CD14-positive monocyte (primary cell): ENCODE results near the gene HLA-DOA. TPM values are rescaled to one million over a fixed set of nuclear protein-coding genes. Genes with fewer than 3 reads are reported as not detected.
A peak's percentile ranks its signal among the peaks of the same experiment; 100 is the strongest.

Experiments
- DNase-seq, 3 donors: peaks; one replicate each; pipeline ENCODE4 v3.0.0-alpha.2; 2011 to 2022
- H2AFZ ChIP-seq: 2 replicates; pipeline ENCODE4 v1.6.0; 2012; ENCODE audit warnings: mild to moderate bottlenecking, low read depth, low read length, inconsistent platforms; ENCODE audit not compliant: insufficient read depth, poor library complexity, severe bottlenecking
- H3K27ac ChIP-seq, 2 donors: 1 replicate in 1 of 2; 2 replicates in 1 of 2; pipeline ENCODE4 v1.5.1; 2012 to 2013; ENCODE audit warnings: low read length in 2 of 2, control low read depth in 1 of 2, inconsistent platforms in 1 of 2, low read depth in 1 of 2, mild to moderate bottlenecking in 1 of 2
- H3K27me3 ChIP-seq, 2 donors: one replicate each; pipeline versions ENCODE4 v1.6.0 to v1.6.1; 2011 to 2013; ENCODE audit warnings: low read length in 2 of 2; ENCODE audit not compliant: control insufficient read depth in 2 of 2, insufficient read depth in 2 of 2
- H3K36me3 ChIP-seq, 2 donors: replicated peaks in 1 of 2; 1 replicate in 1 of 2; 2 replicates in 1 of 2; pipeline versions ENCODE4 v1.5.1 to v1.6.1; 2012 to 2013; ENCODE audit warnings: low read length in 2 of 2, control low read depth in 1 of 2, inconsistent platforms in 1 of 2, mild to moderate bottlenecking in 1 of 2; ENCODE audit not compliant: insufficient read depth in 2 of 2, control insufficient read depth in 1 of 2
- H3K4me1 ChIP-seq, 2 donors: 1 replicate in 1 of 2; 2 replicates in 1 of 2; pipeline versions ENCODE4 v1.5.1 to v1.6.1; 2012 to 2013; ENCODE audit warnings: low read length in 2 of 2, control low read depth in 1 of 2, inconsistent platforms in 1 of 2, mild to moderate bottlenecking in 1 of 2, moderate library complexity in 1 of 2; ENCODE audit not compliant: insufficient read depth in 2 of 2, control insufficient read depth in 1 of 2
- H3K4me2 ChIP-seq: replicated peaks from 2 replicates; pipeline ENCODE3; 2012; ENCODE audit warnings: low read length, moderate library complexity, mild to moderate bottlenecking; ENCODE audit not compliant: poor library complexity, severe bottlenecking; ENCODE audit errors: extremely low read depth
- H3K4me3 ChIP-seq, 3 experiments: fragments of 200-600 bp in 1 of 3; sonication (generic) in 1 of 3; replicated peaks in 1 of 3; 1 replicate in 2 of 3; 2 replicates in 1 of 3; pipeline ENCODE4 v1.5.1; 2011 to 2013; ENCODE audit warnings: low read length in 3 of 3, mild to moderate bottlenecking in 3 of 3, control low read depth in 2 of 3, low read depth in 2 of 3, inconsistent platforms in 1 of 3, moderate library complexity in 1 of 3
- H3K79me2 ChIP-seq: 2 replicates; pipeline ENCODE4 v1.6.0; 2012; ENCODE audit warnings: mild to moderate bottlenecking, control low read depth, inconsistent platforms, low read length, moderate library complexity; ENCODE audit not compliant: insufficient read depth
- H3K9ac ChIP-seq: 2 replicates; pipeline ENCODE4 v1.6.0; 2017; ENCODE audit warnings: low read length, mild to moderate bottlenecking; ENCODE audit not compliant: insufficient read depth, poor library complexity, severe bottlenecking
- H3K9me3 ChIP-seq, 2 donors: replicated peaks in 1 of 2; 1 replicate in 1 of 2; 2 replicates in 1 of 2; pipeline versions ENCODE4 v1.5.1 to v1.6.1; 2012 to 2013; ENCODE audit warnings: low read length in 2 of 2, control low read depth in 1 of 2; ENCODE audit not compliant: control insufficient read depth in 1 of 2, insufficient read depth in 1 of 2
- H4K20me1 ChIP-seq: 2 replicates; pipeline ENCODE4 v1.6.0; 2012; ENCODE audit warnings: mild to moderate bottlenecking, low read length, control low read depth, moderate library complexity; ENCODE audit not compliant: insufficient read depth
- H3K27ac Mint-ChIP-seq, 7 donors: one replicate each; pipeline ENCODE4 v1.8.0; 2020; ENCODE audit warnings: mild to moderate bottlenecking in 7 of 7, mixed read lengths in 7 of 7, moderate library complexity in 6 of 7, inconsistent platforms in 2 of 7
- H3K27me3 Mint-ChIP-seq, 3 donors: one replicate each; pipeline ENCODE4 v1.8.0; 2021 to 2022; ENCODE audit warnings: low read depth in 3 of 3, mild to moderate bottlenecking in 3 of 3, mixed read lengths in 3 of 3, moderate library complexity in 3 of 3, inconsistent platforms in 1 of 3
- H3K36me3 Mint-ChIP-seq, 2 donors: one replicate each; pipeline ENCODE4 v1.8.0; 2020; ENCODE audit warnings: mixed read lengths in 2 of 2, inconsistent platforms in 1 of 2, mild to moderate bottlenecking in 1 of 2
- H3K4me1 Mint-ChIP-seq: one replicate; pipeline ENCODE4 v1.8.0; 2020; ENCODE audit warnings: mild to moderate bottlenecking, mixed read lengths
- H3K4me3 Mint-ChIP-seq, 2 donors: one replicate each; pipeline ENCODE4 v1.8.0; 2020; ENCODE audit warnings: mild to moderate bottlenecking in 2 of 2, mixed read lengths in 2 of 2, moderate library complexity in 1 of 2
- H3K9me3 Mint-ChIP-seq, 7 donors: one replicate each; pipeline ENCODE4 v1.8.0; 2020 to 2022; ENCODE audit warnings: mixed read lengths in 7 of 7, mild to moderate bottlenecking in 6 of 7, moderate library complexity in 6 of 7, inconsistent platforms in 2 of 7
- CTCF ChIP-seq: fragments of 200-600 bp; IDR thresholded peaks from one replicate; pipeline ENCODE4 v1.8.0; 2022; ENCODE audit warnings: antibody characterized with exemption, mild to moderate bottlenecking
- WGBS: methylation state at CpG from one replicate; pipeline ENCODE4 v1.1.5; 2013; ENCODE audit warnings: missing lambda C conversion rate; ENCODE audit not compliant: insufficient coverage; 5-methylcytosine and 5-hydroxymethylcytosine counted together
- intact Hi-C, 2 donors: fragments of 100-400 bp; cut with micrococcal nuclease; formaldehyde crosslinking; loops; one replicate each; pipeline versions ENCODE4 v1.15.0 to v1.15.1; 2023
- polyA plus RNA-seq, 3 donors: library from polyadenylated mRNA; depleted of rRNA in 1 of 3; unstranded in 2 of 3; stranded (reverse) in 1 of 3; fragments of 300-500 nt in 2 of 3; fragments of >200 nt in 1 of 3; fragmentation: Illumina TruSeq in 2 of 3; gene quantifications; 1 replicate in 2 of 3; 2 replicates in 1 of 3; pipeline ENCODE4 v1.2.3, GENCODE V29; 2012 to 2021

Gene HLA-DOA
- polyA plus RNA-seq, 3 donors, result 2.8 to 15.4 (median 9.1) TPM

DNA sequence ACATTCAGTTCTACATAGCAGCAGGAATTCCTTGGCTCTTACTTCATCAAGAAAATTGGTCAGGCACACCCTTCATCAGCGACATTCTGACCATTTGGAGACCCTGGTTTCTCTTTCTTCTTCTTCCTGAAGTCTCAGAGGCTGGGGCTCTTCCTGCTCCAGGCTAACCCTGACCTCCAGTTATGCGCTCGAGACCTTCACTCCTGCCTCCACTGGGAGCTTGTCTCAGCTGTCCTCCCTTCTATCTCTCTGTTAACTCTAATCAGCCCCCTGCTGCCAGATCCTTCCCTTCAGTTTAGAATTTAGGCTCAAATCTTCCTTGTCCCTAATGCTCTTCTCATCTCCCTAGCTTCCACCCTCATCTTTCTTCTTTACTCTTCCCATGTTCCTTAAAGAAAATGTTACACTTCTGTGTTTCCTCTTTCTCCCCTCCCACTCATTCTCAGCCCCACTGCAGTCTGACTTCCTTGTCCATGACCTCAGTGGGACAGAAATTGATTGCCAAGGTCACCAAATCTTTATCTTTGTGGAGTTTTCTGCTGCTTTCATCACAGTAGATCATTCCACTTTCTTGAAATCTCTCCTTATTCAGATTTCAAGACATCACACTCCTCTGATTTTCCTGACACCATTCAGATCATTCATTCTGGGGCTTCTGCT is 8.4 kb upstream of the HLA-DOA start:
- Histone ChIP-seq H4K20me1 (no peaks in the 10 kb centered on the region), H3K27ac (peak overlapping the region; percentile 71 to 93), H3K9ac (peak overlapping the region; percentile 44), H3K79me2 (no peaks in the 10 kb centered on the region), H3K27me3 (no peaks in the 10 kb centered on the region), H3K4me3 (peak overlapping the region in 1 of 3 experiments; percentile 36), H3K9me3 (no peaks in the 10 kb centered on the region), H2AFZ (no peak overlapping the region), H3K4me1 (peaks cover 43 to 46% of the 10 kb centered on the region in 2 donors), H3K4me2 (peak overlapping the region; percentile 60), H3K36me3 (no peaks in the 10 kb centered on the region)
- peak overlapping the region; percentile 90 to 98 (median 94) for H3K27ac Mint-ChIP-seq
- no peaks in the 10 kb centered on the region for H3K9me3 Mint-ChIP-seq
- intact Hi-C loops, result loop anchor here (5.0 kb wide), 1 partner anchor 229 kb away; no protein-coding TSS in a partner anchor
- H3K27me3 Mint-ChIP-seq, result no peaks in the 10 kb centered on the region
- no peak for TF ChIP-seq CTCF
- peak in 2 of 3 donors; percentile 52 to 65 for DNase-seq
- peaks cover 49% of the 10 kb centered on the region for H3K4me1 Mint-ChIP-seq
- peak overlapping the region; percentile 20 to 62 for H3K4me3 Mint-ChIP-seq
- no peaks in the 10 kb centered on the region for H3K36me3 Mint-ChIP-seq
- 78% methylated on average over 3 of the region's 3 CpGs for WGBS

- Histone ChIP-seq H3K9me3 (no peaks in the 10 kb centered on the region), H3K79me2 (no peaks in the 10 kb centered on the region), H2AFZ (no peak overlapping the region), H3K9ac (no peak overlapping the region), H3K4me1 (peaks cover 43 to 46% of the 10 kb centered on the region in 2 donors), H3K27ac (peak overlapping the region; percentile 71 to 93), H4K20me1 (no peaks in the 10 kb centered on the region), H3K4me3 (peak overlapping the region in 1 of 3 experiments; percentile 36), H3K36me3 (no peaks in the 10 kb centered on the region), H3K4me2 (peak overlapping the region; percentile 60), H3K27me3 (no peaks in the 10 kb centered on the region)
- Mint-ChIP-seq H3K27me3 (no peaks in the 10 kb centered on the region), H3K9me3 (no peaks in the 10 kb centered on the region), H3K36me3 (no peaks in the 10 kb centered on the region), H3K4me3 (no peak overlapping the region), H3K27ac (peak overlapping the region in 5 of 7 donors; percentile 90 to 98 (median 97)), H3K4me1 (peaks cover 49% of the 10 kb centered on the region)
- intact Hi-C loops, result loop anchor here (5.0 kb wide), 1 partner anchor 230 kb away; no protein-coding TSS in a partner anchor
- WGBS, result 59% methylated on average over 2 of the region's 4 CpGs
- no peak for DNase-seq
- TF ChIP-seq CTCF, result no peak
Observed at GRCh38 chr6:33017018-33017417, 7.6 kb upstream of the HLA-DOA start.
